HG03135 (cell line): ENCODE data around the gene SRGAP3.

Experiments
- ATAC-seq: cut with Tn5 transposase; IDR thresholded peaks from one replicate; pipeline ENCODE4 v1.9.1; 2021; ENCODE audit warnings: mild to moderate bottlenecking, moderate library complexity; ENCODE audit not compliant: unreplicated experiment

The SRGAP3 gene

DNA sequence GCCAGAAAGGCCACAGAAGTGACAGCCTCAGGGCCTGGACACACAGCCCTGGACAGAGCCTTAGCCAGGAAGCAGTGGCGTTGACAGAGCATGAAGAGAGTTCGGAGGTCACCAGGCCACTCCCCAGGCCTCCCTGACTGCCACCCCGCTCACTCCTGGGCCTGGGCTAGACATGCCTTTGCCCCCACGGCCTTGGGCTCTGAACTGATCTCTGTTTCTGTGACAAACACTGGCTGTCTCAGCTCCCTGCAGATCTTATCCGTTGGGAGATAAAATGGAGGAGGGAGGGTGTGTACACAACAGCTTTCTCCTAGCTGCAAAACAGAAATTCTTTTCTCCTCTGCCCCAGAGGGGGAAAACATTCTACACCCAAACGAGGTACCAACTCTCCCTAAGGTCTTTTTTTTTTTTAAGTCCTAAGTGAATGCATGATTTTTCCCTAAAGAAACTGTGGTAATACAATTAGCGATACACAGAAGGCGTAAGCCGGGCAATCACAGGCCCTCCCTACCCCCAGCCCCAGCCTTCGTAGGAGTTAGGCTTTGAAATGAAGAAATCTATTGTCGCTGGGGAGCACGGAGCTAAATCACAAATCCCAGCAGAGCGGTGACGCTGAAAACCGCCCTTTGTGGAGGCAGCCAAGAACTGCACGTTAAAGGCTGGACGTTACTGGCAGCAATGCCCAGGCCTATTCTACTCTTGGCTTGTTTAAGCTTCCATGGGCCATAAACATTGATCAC, 45.0 kb downstream of the SRGAP3 start:
- no peak for ATAC-seq

- ATAC-seq, result no peak
These were observed 46.1 kb downstream of the SRGAP3 start for GRCh38 chr3:9203317-9203716.

DNA sequence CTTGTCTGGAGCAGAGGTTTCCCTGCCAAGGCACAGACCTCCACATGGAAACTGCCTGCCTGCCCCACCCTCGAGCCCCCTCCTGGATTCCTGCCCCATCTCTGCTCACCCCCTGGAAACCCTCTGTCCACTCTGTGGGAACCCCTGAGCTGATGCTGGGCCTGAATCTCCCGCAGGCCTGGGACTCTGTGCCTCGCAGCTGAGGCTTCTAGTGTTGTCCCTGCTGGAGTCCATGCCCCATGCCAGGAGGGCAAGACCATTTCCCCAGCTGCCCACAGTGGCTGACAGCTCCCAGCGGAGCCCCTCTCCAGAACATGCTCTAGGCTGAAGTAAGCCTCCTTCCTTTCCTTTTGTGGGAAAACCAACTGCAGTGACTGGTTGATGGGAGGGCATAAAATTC, 46.9 kb downstream of the SRGAP3 start:
- ATAC-seq, result no peak

DNA sequence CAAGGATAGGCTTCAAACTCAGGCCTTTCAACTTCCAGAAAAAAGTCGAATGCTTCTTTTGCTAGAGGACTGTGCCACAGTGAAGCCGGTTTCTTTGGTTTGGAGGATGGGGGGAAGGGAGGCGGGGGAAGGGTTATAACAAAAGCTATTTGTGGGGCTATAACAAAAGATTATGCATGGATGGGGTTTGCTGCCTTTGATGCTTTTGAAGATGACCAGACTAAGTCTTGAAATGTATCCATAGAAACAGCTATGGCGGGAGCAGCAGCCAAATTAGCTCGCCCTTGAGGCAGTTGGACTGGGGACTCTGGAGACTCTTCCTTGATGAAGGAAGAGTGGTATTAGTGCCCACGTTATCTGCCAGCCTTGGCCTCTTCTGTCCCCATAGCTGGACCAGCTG, 47.5 kb downstream of the SRGAP3 start:
- ATAC-seq, result no peak

DNA sequence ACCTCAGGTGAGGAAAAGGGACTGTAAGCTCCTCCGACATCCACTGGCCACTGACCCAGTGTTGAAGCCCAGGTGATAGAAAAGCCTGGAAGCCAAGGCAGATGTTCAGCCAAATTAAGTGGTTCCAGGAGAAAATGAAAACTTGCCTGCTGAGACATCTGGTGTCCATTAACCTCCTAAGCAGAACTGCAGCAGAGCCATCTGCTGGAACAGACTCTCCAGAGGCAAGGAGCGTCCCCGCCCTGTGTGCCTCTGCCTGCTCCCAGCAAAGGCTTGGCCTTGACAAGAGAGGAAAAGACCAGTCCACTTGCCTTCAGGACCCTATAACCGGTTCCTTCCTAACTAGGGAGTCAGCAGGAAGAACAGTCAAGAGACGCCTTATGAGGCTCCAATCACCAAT, 48.2 kb downstream of the SRGAP3 start:
- ATAC-seq, result no peak

DNA sequence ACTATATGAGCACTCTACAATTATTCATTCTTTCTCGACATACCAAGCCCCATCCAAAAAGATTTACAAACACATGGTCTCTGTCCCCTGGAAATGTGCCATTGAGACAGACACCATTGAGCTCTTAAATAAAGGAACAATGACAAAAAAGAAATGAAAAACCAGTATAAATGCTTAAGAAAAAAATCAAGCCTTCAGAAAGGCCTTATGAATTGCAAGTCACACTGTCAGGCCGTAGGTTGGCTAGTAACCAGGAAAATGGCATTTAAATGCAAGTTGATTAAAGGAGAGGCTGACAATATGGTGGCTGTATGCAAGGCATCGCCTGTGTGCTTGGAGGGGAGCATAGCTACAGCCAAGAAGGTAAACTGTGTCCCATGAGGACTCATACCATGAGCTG, 49.7 kb downstream of the SRGAP3 start:
- ATAC-seq, result no peak

DNA sequence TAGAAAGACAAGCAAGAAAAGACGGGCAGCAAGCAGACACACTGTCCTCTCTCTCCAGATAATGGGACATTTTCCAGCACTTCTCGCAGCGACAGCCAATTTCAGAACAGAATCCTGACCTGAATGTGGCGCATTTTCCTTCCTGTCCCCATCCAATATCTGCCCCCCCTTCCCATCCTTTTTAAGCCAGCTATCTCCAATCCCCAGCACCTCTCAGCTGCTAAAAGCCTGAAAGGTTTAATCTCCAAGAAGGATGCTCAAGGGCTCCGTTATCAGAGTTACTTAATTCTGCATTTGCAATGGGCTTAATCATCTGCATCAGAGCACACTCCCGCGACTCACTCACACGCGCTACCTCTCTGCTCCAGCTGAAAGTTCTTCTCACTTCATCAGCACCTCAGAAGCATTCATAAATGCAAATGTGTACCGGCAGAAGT, 50.5 kb downstream of the SRGAP3 start:
- no peak for ATAC-seq

GRCh38 chr3:9198261-9198660, 51.2 kb downstream of the SRGAP3 start:
- no peak for ATAC-seq

DNA sequence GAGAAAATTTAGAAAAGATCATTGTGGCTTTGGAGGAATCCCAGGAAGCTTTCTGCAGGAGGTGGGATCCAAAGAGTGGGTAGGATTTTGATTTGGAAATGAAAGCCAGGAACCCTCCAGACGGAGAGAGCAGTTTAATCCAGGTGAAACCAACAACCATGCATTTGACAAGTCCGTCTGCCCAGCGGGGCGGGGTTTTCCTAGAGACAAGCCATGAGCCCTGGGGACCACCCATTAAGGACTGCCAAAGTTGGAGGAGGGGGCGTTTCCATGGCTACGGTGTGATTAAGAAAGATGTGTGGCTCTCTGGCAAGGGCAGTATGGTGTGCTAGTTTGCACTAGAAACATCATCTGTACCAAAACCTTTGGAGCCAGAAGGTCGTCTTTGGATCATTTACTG, 53.4 kb downstream of the SRGAP3 start:
- no peak for ATAC-seq

GRCh38 chr3:9195390-9195789, 54.1 kb downstream of the SRGAP3 start:
- ATAC-seq, result no peak

GRCh38 chr3:9194509-9195184, 54.8 kb downstream of the SRGAP3 start:
- ATAC-seq, result no peak

DNA sequence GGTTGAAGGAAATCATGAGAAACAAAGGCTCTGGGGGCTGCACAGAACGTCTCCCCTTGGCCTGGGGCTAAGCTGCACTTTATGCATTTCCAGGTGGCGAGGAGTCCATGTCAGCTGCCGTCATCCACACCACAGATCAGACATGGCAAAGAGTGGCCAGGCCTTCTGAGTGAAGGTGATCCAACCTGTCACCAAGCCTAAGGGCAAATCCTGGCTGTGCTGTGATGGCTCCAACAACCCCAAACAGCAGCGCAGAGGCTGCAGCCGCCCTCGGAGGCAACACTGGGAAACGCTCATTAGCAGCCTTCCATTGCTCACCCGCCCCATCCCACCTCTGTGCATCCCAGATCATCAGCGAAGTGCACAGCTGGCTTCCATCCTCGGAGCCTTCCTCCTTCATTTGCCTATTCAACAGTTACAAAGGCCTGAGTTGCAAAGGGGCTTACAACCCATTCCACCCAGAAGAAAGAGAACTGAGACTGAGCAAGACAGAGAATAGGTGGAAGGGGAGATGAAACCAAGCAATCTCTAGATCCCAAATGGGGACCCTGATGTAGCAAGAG, 55.7 kb downstream of the SRGAP3 start:
- no peak for ATAC-seq

DNA sequence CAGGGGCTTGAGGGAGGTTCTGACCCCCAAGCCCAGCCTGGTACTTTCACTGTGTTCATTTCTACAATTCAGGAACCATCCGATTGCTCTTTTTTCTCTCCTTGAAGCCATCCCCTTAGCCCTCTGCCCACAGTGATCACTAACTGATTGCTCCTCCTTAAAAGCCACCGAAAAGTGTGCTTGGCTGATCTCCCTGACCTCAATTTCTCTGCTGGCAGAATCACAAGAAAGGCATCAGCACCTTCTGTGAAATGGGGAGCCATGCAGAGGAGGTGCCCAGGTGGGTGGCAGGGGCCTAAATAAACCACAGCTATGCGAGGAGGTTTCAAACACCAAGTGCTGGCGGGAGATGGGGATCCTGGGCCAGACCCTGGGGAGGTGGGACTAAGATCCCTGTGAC, 56.2 kb downstream of the SRGAP3 start:
- no peak for ATAC-seq

- ATAC-seq, result no peak
These were observed 57.0 kb downstream of the SRGAP3 start for GRCh38 chr3:9192248-9193025.

DNA sequence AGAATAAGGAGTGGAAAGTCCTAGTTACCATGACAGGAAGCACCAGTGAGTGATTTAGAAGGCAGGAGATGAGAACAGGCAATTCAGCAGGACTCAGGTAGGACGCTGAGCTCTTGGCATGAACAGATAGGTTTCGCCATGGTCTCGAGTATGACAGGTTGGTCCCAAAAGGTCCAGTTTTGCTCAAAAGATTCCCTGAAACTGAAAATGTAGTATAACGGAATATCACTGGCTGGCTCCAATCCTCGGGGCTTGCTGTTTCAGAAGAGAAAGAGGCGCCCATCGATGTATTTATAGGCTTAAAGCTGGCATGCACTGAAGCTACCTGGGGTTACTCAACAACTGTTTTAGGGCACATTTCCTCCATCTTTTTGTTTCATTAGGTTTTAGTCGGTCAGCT, 59.2 kb downstream of the SRGAP3 start:
- no peak for ATAC-seq

DNA sequence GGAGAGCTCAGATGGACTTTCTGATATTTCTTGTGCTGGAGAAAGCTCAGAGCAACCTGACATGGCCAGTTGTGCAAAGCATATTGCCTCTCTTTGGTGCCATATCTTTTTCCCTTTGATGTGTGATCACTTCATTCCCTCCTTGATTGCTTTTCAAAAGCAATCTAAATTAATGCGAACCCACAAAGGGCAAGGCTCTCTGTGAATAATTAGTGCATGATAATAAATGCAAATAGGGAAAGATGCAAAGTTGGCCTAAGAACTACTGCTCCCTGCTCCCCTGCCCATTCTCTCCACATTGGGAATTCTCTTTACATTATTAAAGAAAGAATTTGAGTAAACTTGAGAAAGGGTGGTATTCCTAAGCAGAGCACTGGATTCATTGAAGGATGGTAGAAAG, 60.9 kb downstream of the SRGAP3 start:
- no peak for ATAC-seq

- ATAC-seq, result no peak
These were observed 63.7 kb downstream of the SRGAP3 start for GRCh38 chr3:9185701-9186100.

DNA sequence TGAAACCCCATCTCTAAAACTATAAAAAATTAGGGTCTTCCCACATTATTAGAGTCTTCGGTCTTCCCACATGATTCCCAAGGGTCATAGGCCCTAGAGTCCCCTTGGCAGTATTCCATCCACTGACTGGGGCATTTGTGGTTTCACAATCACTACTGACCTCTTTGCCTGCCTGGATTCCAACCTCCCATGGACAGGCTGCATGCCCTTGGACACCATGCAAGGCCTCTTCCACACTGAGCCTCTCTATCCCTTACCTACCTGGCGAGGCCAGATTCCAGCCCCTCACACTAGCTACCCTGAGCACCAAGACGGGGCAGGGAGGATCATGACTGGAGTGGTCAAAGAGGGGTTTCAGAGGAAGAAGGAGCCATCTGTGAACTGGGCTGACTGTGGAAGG, 64.4 kb downstream of the SRGAP3 start:
- ATAC-seq, result no peak

GRCh38 chr3:9184461-9184835, 65.0 kb downstream of the SRGAP3 start:
- no peak for ATAC-seq

DNA sequence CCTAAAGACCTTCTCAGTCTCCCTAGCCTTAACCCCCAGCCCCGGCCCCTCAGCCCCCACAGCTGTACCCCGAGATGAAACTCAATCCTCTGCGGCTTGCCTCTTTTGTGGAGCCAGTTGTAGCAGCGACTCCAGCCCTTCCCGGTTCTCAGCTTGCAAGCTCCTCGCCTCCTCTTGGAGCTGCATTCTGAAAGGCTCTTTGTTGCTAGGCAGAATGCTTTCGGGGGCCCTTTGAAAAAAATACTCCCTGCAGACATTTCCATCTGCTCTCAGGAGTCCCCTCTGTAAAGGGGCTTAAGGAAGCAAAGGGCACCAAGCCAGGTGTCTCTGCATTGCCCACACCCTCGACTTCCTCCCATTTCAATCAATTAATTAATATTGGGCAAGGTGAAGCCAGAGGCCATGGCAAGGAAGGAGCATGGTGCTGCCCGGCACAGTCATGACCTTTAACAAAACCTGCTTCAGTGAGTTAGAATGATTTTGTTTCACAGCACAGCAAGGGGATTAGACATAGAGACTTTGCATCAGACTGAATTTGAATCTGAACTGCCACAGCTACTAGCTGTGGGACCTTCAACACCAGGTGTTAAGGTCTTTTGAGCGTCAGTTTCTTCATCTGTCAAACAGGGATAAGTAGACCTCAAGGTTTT, 65.5 kb downstream of the SRGAP3 start:
- no peak for ATAC-seq

DNA sequence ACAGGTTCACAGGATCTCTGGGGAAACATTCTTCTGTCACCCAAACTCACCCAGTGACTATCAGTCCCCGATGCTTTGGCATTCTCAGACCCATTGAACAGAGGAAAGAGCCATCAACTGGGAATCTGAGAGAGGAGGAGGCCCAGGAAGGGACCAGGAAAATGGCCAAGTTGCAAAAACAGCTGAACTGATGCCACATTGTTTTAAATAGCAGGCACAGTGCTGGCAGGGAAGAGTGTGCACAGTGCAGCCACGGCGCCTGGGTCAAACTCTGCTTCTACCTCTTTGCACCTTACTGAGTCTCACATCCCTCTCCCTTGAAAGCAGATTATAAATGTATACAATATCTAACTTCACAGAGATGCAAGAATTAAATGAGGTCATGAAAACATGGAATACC, 66.4 kb downstream of the SRGAP3 start:
- no peak for ATAC-seq
